HT1080 (cell line): ENCODE data around the gene HSPA4. TPM values are rescaled to one million over a fixed set of nuclear protein-coding genes. Genes with fewer than 3 reads are reported as not detected.

Source experiments
- DNase-seq: peaks from one replicate; pipeline ENCODE4 v3.0.0-alpha.2; 2015; ENCODE audit warnings: low read depth
- total RNA-seq: library from RNA; depleted of rRNA; stranded (reverse); fragments of >200 nt; shearing (Covaris generic); gene quantifications from 2 replicates; pipeline ENCODE4 v1.2.3, GENCODE V29; 2014

Gene HSPA4
- total RNA-seq, 1 experiment from 2014 or later = 161 TPM

- no peak for DNase-seq
Measured at GRCh38 chr5:133088064-133088463, 36.3 kb downstream of the HSPA4 start.

GRCh38 chr5:133091034-133091433, 39.2 kb downstream of the HSPA4 start:
- DNase-seq = no peak

DNA sequence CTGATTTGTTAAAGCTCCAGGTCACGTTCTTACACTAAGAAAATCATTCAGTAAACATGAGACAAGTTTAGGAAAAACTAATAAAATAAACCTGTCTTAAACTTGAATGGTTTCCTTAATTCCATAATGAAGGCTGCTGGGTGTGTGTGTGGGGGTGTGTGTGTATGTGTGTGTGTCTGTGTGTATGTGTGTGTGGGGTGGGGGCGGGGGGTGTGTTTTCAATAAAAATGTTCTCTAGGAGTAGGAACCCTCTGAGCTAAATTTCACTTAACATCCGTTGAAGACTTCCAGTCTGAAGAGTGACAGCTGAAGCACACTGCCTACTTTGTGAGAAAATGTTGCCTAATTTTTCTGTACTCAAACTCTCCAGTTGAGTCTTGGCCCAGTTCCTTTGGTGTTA, 54.5 kb downstream of the HSPA4 start:
- no peak for DNase-seq

DNA sequence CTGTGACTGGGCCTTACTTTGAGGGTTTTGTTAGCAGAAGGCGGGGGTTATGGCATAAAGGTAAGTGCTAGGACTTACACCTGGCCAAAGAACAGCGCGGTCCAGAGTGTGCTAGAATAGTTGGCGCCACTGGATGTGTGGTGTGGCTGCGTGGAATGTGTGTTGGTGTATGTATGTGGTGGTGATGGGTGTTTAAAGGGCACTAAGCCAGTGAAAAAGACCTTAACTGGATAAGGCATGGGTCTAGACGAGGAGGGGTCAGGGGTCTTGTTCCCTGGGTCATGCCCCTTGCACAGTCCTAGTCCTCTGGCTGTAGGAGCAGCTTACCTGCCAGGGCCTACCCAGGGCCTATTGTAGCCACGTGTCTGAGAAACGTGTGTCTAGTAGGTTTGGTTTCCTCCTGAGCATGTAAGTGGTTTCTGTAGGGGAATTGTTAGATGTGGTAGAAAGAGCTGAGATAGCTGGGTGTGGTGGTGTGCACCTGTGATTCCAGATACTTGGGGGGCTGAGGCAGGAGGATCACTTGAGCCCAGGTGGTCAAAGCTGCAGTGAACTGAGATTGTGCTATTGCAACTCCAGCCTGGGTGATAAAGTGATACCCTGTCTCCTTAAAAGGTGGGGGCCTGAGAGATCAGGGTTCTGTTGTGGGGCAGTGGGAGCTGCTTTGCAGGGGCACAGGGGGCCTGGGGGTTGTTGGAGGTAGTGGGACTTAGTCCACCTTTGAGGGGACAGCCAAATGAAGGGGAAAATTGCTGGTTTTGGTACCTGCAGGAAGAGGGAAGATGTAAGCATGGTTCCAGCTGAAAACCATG, 55.2 kb downstream of the HSPA4 start:
- no peak for DNase-seq

DNA sequence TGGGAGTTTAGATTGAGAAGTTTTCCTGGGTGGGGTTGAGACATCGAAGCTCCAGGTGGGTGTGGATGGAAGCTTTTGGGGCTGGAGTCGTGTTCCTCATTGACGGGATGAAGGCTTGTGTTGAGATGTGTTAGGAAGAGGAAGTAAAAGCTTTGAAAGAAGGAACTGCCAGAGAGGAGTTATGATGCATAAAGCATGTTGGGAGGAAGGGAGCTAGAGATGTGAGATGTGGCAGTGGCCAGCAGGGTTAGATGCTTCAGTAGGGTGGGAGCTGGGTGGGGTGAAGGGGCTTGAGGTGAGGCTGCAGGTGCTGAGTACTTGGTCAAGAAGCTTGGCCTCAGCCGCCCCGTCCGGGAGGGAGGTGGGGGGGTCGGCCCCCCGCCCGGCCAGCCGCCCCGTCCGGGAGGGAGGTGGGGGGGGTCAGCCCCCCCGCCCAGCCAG, 56.7 kb downstream of the HSPA4 start:
- DNase-seq = peak; percentile 12

- no peak for DNase-seq
Measured at GRCh38 chr5:133109655-133110483, 58.1 kb downstream of the HSPA4 start.

GRCh38 chr5:133110709-133111108, 58.9 kb downstream of the HSPA4 start:
- DNase-seq = no peak

GRCh38 chr5:133111299-133111698, 59.5 kb downstream of the HSPA4 start:
- DNase-seq = peak; percentile 73

GRCh38 chr5:133112026-133112660, 60.3 kb downstream of the HSPA4 start:
- no peak for DNase-seq

- peak; percentile 45 for DNase-seq
Measured at GRCh38 chr5:133113331-133114061, 61.7 kb downstream of the HSPA4 start.

DNA sequence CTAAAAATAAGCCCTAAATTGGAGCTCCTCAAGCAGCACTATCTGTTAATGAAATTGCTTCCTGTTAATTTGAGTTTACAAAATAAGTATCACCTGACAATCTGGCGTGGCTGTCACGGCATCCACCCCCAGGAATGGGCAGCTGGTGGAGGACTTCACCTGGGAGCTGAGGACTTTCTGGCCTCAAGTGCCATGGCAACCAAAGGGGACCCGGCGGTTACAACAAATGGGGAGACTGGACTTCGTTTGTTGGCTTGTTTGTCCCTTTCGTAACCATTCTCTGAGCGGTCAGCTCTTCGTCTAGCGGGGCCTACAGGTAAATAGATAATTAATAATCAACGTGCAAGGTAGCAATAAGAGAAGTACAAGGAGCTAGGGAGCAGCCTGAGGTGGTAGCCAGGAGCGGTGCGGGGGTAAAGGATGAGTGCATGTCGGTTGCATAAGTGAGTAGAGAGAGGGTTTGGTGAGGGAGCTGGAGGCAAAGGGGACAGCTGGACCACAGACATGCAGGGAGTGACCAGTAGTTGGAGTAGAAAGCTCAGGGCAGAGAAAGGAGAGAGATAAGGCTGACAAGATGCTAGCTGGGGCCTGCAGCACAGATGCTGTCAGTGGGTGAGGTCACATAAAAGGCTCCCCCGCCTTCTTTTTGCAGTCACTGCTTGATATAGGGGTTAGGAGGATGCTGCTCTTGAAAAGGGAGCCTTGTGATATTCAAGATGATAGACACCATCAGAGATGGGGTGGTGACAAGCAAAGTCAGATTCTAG, 62.5 kb downstream of the HSPA4 start:
- DNase-seq = no peak

- DNase-seq = no peak
Measured at GRCh38 chr5:133114933-133115310, 63.1 kb downstream of the HSPA4 start.

DNA sequence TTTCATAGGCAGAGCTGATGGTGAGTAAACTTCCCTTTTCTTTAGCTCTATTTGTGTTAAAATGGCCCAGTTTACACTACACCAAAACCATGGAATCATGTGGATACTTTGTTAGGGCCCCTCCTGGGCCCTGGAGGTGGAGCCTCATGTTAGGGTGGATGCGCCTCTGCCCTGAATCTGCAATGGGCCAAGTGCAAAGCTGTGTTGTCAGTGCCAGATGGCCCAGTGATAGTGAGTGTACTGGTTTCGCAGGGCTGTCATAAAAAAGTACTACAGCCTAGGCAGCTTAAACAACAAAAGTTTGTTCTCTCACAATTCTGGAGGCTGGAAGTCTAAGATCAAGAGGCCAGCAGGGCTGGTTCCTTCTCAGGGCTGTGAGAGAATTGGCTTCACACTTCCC, 64.8 kb downstream of the HSPA4 start:
- DNase-seq = no peak

DNA sequence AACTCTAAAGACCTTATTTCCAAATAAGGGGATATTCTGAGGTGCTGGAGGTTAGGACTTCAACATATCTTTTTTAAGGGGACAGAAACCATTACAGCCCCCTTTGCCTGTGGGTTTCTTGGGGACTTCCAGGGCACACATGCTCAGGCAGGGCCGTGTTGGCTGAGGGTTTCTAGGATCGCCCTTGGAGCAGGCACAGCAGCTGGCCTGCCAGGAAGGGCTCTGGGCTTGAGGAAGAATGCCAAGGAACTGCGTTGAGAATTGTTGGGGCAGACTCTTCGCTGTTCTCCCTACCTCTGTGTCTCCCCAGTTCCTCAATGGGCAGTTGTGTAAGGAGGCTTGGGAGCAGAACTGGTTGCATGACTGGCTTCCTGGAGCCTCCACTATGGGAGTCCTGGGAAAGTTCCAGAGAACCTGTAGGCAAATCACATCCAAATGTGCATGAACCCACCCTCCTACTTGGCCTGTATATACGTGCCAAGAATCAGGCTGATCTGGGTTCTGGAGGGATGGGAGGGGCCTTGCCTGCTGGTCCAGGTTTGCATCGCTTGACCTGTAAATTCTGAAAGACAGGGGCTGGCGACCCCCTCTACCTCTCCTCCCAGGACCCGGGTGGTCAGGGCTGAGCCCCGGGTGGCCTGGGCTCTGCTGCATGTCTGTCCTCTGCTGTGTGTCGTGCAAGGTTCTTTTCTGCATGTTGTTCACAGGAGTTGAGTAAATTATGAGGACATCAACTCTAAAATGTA, 65.5 kb downstream of the HSPA4 start:
- no peak for DNase-seq

- DNase-seq = no peak
Measured at GRCh38 chr5:133117912-133118445, 66.2 kb downstream of the HSPA4 start.

DNA sequence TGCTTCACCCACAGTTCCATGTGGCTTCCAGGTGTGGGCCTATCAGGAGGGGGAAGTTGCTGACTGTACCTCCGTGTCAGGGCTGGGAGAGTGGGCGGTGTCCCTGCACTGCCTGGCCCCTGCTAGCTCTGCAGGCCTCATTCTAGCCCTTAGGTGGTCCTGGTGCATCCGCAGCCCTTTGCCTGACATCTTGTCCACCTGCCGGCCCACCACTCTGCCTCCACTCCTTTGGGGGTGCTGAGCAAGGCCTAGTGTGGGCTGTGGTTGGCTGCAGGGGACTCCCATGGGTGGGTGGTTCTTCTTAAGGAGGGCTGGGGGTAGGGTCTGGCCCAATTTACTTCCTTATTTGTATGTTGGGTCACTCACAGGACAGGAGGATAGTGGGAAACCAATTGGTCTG, 66.9 kb downstream of the HSPA4 start:
- no peak for DNase-seq

- no peak for DNase-seq
Measured at GRCh38 chr5:133119233-133119711, 67.5 kb downstream of the HSPA4 start.

DNA sequence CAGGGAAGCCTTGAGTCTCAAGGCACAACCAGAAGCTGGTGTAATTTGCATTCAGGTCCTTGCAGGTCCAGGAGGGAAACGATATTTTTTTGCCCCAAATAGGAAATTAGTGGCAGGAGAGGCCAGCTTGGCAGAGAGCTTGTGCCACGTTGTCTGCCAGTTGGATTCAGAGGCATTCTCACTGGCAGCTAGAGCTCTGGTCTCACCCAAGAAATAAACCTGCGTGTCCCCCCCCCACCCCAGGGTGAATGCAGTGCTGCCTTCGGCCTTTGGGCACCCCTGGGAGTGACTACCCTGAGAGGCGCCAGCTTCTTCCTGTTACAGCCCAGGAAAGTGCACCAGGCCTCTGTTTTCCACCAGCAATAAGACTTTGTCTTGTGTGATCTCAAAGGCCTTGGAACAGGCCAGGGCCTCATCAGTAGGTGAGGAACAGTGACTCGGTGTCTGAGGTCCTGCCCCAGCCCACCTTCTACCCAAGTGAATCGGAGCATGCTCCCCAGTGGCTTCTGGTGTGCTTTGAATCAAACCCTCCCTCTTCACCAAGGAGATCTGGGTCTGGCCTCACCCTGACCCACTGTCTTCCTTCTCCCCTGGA, 68.4 kb downstream of the HSPA4 start:
- no peak for DNase-seq

GRCh38 chr5:133121080-133121479, 69.3 kb downstream of the HSPA4 start:
- DNase-seq = no peak
